OCI-M2 (cell line): Measurements from ENCODE around the gene LPIN1.

Source experiments
- DNase-seq: peaks from one replicate; lab custom pipeline; 2025; ENCODE audit not compliant: unreplicated experiment; lab: John Stamatoyannopoulos, UW

Gene LPIN1

DNA sequence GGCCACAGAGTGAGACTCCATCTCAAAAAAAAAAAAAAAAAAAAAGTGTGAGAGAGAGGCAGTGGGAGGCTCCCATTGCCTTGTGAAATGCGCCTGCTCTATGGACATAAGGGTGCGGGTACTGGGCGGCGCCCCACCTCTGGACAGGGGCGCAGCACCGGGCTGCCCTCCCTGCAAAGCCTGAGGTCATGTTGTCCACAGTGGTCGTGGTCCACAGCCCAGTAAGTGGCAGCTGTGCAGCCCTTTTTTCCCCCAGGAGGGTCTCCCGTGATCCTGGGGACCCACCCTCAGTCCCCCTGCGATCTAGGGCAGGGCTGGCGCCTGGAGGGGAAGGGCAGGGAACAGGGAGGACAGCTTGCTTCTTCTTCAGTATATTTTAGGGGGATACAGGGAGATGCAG is 37.8 kb downstream of the LPIN1 start:
- no peak for DNase-seq

DNA sequence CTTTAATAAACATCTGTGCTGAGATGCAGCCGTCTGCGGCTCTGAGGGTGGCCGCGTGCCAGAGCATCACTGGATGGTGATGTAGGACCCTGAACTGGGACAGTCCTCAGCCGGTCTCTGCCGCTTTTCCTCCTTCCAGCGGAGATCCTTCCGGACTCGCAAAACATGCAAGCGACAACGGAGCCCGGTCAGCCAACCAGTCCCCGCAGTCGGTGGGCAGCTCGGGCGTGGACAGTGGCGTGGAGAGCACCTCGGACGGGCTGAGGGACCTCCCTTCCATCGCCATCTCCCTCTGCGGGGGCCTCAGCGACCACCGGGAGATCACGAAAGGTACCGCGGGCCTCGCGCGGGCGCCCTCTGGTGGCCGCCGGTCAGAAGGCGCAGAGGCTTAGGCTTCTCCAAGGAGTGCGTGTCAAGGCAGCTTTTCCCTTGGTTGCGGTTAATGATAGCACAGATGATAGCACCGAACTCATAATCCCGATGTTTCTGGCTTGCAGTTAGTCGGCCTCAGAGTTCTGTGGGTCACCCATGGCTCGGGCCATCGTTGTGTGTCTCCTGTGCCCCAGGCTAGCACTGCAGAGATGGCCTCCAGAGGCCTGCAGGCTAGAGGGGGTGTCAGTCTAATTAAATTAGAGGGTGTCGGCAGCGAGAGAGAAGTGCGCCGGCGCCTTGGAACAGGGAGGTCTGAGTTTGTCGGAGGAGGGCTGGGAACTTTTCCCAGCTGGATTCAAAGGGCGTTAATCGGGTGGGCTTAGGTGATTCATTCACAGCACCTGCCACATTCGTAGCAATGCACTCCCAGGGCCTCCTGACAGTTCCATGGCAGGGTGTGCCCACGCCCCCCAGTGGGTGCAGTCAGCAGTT is 38.5 kb downstream of the LPIN1 start:
- no peak for DNase-seq

DNA sequence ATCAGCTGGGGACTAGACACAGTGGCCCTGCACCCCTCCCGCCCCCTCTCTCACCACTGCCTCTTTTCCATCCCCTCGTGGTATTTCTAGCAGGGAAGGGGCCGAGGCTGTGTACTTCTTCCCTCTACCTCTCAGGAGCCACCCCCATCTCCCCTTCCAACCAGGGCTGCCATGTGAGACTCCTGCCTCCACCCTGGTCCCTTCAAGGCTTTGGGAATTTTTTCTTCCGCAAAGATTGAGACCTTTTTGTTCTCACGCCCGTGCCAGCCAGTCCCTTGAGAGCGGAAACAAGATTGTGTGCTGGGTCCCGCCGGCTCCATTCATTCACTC is 39.1 kb downstream of the LPIN1 start:
- no peak for DNase-seq

DNA sequence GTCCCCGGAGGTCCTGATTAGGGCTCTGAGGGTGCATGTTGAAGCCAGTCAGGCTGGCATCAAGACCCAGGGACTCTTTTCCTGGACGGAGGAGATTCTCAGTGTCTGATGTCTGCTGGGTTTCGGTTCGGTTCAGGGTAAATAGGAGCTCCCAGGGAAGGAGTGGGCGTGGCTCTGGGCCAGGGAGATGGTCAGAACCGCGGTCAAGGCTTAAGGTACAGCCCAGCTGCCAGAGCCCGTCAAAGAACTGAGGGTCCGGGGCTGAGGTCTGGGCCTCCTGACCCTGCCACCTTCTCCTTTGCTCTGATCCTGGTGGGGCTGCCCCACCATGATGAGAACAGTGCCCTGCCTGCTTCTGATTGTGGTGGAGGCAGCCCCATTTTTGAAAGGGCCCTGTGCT is 39.8 kb downstream of the LPIN1 start:
- DNase-seq, result no peak

DNA sequence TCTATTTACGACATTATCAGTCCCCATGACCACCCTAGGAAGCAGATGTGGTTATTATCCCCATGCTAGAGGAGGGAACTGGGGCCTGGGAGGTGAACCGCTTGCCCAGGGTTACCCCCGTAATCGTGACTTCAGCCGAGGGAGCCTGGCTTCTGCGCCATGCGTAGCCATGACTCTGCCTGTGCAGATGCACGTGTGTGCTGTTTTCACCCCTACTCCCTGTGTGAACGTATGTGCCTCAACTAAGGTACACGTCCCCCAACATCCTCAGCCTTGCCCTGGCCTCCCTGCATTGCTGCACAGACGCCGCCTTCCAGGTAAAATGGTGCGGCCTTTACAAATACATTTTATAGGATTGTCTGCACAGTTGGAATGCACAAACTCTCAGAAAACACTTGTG is 40.2 kb downstream of the LPIN1 start:
- no peak for DNase-seq

DNA sequence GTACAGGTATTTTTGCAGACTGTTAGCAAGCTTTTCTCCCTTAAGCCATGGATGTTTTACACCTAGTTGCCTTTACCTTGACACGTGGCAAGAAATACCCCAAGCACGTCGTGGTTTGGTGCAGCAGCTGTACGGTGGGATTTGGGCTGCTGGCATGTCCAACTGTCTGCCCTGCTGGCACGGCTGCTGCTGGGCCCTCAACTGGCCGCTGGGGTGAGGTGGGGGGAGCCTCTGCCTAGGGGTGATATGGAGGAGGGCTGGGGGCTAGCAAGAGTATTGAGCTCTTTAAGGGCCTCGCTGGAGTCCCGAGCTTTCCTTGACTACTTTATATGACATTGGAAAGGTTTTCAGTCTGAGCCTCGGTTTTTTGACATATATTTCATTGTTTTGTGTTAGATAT is 41.6 kb downstream of the LPIN1 start:
- DNase-seq, result no peak

DNA sequence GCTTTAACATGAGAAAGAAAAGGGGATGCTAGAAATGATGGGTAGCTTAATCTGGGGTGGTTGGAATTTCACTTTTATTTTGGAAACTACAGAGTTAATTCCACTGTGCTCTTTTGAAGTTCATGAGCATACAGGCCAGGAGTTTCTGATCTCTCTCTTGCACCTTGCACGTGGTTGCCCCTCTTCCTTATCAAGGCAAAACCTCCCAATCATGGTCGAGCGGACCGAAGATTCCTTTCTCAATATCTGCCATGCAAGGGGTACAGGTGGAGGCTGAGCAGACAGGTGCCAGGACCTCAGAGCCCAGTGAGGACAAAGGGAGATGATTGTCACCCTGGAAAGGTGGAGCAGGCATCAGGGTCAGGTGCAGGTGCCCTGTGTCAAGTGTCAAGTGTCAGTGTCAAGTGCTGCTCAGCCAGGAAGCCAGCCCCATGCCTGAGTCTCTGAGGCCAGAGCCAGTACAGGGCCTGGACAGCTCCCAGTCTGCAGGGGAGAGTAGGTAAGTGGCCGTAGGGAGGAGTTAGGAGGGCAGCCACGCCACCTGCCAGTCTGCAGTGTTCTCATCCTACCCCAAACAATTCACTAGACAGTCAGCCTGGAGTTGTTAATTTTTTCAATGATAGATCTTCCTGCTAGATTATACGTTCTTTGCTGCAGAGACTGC is 42.2 kb downstream of the LPIN1 start:
- DNase-seq, result no peak

DNA sequence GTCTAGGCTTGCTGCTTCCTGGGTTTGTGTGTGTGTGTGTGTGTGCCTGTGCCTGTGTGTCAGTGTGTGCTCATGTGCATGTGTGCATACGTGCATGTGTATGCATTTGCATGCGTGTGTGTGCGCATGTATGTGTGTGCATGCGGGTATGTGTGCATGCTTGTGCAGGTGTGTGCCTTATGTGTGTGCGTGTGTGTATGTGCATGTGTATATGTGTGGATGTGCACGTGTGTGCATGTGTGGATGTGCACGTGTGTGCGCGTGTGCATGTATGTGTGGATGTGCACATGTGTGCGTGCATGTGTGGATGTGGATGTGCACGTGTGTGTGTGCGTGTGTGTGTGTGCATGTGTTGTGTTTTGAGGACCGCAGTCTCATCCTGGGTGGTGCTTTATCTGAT is 42.8 kb downstream of the LPIN1 start:
- no peak for DNase-seq

DNA sequence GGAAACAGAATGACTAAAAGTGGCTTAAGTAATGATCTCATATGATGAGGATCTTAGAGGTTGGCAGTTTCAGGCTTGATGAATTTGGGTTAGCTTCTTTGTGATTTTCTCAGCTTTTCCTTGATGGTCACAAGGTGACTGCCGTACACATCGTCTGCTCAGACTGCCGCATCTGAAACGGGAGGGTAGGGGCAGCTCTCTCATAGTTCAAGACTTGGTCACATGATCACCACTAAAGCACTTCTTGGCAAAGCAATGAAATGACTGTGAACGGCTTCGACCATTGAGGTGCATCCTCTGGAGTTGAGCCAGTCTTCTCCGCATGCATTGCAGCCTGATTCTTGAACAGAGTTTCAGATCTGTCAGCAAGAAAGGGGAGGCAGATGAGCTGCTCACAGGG is 43.8 kb downstream of the LPIN1 start:
- no peak for DNase-seq

DNA sequence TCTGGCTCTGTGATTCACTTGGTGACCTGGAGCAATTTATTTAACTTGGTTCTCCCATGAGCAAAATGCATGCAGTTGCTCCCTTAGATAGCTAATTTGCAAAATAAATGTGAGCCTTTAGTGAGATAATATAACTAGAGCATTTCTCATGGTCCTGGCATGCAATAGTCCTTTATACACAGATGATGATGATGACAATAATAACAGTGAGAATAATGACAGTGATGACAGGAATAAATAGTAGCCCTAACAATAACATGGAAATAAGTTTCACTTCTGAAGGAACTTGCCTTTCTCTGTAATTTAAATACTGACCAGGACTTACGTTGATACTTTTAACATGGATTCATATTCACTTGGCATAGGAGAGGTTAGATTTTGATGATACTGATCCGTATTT is 49.2 kb downstream of the LPIN1 start:
- no peak for DNase-seq

DNA sequence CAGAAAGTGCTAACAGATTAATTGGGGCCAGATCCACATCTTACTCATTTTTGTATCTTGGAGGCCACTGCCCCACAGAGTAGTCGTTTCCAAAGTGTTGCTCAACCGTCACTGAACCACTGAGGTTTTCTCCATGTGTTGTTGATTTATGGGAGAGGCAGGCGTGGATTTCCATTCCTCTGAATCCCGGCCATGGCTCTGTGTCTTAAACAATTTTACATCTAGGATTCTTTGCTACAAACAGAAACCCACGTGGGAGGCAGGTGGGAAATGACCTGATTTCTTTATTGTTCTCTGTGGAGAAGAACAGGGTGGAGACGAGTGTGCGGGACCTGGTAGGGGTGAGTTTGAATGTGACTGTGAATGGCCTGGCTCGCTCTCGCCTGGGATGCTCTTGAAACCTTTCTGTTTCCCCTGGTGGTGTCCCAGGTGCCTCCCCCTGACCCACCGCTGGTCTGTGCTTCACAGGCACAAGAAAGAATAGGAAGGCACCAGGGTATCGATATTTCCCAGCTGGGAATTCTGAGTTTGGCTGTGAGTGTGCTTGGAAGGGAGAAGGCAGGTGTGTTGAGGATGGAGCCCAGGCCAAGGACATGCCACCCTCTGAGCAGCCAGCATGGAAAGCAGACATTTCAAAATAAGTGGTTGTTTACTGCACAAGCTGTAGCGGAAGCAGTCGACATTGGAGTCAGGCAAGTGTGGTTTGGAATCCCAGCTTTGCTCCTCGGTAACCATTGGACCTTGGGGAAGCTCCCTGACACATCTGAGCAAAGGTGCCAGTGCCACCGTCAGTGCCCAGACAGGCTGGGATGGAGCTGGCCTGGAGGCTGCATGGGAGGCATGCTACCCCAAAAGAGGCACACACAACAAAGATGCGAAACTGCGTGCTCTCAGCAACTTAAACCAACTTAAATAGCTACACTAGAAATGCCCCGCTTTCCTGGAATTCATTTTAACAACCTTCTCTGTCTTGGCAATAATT is 50.0 kb downstream of the LPIN1 start:
- DNase-seq, result no peak

DNA sequence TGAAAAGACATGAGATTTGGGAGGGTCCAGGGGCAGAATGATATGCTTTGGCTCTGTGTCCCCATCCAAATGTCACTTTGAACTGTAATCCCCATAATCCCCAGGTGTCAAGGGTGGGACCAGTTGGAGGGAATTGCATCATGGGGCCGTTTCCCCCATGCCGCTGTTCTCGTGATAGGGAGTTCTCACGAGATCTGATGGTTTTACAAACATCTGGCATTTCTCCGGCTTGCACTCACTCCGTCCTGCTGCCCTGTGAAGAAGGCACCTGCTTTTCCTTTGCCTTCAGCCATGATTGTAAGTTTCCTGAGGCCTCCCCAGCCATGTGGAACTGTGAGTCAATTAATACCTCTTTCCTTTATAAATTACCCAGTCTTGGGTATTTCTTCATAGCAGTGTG is 51.4 kb downstream of the LPIN1 start:
- DNase-seq, result no peak

DNA sequence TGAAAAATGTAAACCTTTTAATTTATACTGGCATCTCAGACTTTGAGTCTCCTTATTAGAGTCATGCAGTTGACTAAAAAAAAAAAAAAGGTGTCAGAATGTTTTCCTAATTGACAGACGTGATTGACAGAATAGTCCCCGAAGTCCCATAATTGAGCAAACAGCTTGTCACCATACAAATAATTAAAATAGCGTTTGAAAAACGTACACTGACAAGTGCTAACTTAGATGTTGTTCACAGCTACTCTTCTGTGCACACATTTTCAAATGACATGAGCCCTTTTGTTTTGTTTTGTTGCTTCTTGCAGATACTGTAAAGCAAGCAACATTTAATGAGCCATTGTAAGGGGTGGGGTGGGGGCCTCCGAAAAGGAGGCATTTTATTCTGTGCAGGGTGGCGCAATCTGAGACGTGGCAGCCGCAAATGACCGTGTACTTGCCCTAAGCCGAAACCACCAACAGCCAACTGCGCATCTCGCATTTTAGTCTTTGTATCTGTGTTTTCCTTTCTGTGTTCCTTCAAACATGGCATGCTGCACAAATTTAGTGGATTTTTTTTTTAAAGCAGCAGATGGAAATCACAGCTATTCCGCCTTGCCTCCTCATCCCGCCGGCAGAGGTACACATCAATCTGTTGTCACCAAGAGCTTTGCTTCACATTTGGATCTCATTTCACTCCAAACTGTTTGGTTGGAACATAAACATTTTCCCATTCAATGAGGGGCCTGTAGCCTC is 52.4 kb downstream of the LPIN1 start:
- DNase-seq, result no peak

DNA sequence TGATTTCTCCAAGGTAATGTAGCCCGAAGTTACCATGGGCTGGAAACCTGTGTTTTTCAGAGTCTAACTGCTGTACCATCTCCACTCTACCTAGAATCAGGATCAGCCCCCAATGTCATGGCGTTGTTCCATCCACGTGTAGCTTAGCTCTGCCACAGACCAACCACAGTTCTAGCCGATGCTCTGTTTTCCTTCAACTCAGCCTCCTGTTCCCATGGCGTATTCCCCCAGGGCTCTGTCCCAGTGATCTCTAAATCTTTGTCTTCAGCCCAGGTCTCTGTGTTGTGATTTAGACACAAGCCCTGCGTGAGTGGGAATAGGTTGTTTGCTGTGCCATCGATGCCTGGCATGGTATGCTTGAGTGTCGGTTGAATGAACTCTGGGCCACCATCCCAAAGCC is 53.4 kb downstream of the LPIN1 start:
- DNase-seq, result no peak

DNA sequence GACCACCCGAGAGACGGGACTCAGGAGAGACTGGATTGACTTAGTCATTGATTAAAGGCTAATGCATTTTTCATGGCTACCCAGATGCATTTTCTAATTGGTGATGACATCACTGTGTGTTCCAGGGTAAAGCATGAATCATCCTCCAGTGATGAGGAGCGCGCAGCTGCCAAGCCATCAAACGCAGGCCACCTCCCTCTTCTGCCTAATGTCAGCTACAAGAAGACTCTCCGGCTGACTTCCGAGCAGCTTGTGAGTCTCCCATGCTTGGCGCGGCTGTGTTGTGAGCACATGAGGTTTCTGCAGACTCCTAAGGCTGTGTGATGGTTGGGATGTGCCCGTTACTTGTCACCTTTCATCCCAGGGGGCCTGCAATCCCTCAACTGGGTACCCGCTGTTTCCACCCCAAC is 56.4 kb downstream of the LPIN1 start:
- DNase-seq, result no peak

DNA sequence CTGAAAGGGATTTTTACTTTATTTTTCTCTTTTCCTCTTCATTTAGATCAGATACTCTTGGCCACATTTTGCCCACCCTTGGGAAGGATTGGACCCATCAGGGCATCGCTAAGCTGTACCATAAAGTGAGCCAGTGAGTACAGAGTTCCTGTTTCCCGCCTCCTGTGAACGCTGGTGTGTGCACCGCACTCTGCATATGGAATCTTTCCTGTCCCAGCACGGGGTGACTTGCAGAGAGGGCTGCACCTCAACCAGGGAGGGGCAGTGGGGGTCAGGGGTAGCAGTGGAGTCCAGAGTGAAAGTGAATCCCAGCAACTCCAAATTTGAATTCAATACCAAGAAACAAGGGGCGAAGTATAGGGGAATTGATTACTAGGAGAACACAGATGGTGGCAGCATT is 58.6 kb downstream of the LPIN1 start:
- DNase-seq, result no peak

DNA sequence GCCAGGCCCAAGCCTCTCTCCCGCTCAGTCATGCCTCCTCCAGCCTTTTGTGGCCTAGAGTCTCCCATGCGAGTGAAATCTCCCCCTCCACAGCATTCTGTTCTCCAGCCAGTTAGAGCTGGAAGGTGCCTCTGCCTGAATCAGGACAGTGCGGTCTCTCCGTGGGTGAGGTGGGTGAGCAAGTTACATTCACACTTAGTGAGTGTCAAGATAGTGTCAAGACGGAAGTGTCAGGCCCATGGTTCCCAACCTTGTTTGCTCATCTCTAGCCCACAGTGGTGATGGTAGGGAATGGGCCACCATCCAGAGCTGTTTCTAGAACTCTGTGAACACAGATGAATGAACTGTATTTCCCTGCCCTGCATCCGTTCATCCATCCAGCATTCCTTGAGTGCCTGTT is 59.5 kb downstream of the LPIN1 start:
- DNase-seq, result no peak

DNA sequence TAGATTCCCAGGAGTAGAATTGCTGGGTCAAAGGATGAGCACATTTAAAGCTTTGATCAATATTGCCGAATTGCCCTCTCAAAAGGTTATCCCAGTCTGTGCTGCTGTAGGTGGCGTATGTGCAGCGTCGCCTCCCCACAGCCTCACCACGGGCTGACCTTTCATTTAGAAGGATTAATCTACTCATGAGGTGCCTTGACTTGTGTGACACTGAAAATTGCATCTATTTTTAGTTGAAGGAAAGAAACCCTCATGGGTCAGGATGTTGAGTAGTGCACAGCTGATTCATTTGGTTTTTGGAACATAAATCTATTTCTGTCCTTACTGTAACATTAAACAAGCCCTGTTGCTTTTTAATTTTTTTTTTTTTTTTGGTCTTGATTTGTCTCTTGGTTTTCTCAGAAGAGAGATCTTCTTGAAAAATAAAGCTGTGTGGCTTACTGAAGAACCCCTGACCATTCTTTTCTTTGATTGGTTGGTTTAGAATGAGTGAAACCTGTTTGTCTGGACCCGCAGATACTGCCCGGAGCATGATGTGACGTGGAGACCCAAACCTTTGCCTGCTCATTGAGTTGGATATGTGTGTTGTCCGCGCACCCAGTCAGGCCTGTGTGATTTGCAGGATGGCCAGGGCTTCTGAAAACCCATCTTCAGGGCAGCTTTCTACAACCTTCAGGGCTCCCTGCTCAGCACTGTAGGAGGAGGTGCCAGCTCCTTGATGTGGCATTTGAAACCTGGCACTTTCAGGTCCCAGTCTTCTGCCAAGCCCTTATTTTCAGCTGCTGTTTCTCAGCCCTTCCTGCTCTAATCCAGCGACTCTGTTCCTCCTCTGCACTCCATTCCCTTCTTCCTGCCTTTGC is 61.0 kb downstream of the LPIN1 start:
- no peak for DNase-seq

DNA sequence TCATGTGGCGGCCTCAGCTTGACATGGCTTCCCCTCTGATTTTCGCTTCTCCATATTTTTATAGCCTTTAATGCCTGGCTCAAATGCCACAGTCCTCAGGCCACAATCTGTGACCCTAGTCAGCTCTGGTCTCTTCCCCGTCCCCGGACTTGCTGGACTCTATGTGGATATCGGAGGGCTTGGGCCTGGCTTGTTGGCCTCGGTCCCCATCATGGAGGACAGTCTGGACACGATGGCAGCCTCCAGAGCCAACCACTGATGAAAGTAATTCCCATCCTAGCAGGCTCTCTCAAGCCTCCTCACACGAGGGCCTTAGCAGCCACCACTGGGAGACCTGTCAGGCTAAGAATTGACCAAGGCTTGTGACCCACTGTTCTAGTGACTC is 61.6 kb downstream of the LPIN1 start:
- no peak for DNase-seq

DNA sequence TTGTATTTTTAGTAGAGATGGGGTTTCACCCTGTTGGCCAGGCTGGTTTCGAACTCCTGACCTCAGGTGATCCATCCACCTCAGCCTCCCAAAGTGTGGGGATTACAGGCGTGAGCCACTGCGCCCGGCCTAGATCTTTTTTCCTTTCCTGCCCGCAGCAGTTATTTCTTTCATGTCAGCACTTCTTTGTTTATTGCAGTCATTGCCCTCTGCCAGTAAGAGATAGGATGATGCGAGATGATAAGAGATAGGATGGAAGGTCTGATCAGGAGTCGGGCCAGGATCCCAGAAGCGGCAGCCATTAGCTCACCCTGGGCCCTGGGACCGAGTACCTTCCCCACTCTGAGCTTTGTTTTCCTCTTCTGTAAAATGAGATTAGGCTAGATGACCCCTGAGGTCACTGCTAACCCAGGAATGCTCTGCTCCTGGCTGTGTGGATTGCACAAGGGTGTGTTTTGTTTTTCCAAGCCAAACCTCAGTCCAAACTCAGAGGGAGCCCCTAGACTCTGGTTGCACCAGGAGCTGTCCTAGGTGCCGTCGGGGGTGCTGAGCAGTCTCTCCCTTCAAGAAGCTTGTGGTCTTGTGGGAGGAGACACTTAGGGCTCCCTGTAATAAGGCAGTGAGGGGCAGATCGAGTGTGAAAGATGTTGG is 63.3 kb downstream of the LPIN1 start:
- DNase-seq, result no peak
